ENCODE results near the gene JARID2. TPM values are rescaled to one million over a fixed set of nuclear protein-coding genes. Genes with fewer than 3 reads are reported as not detected.

Gene JARID2
- total and polyA plus RNA-seq, 10 of the 15 experiments (the other 5 are each of a cell fraction or from before 2014, with no cell fraction given): 4.2 to 21.6 (median 11.7) TPM

GRCh38 chr6:15276036-15276985 is 30.4 kb downstream of the JARID2 start (continued):
- TF ChIP-seq ZNF24 (IDR thresholded peaks at IDR 0.05): no peak
- TF ChIP-seq EGR1 (IDR thresholded peaks at IDR 0.05; ENCODE audit: borderline replicate concordance in 1 of 2, low read depth in 2 of 2, low read length in 2 of 2): no peak
- no peak for TF ChIP-seq ASH2L (IDR thresholded peaks at IDR 0.05; ENCODE audit: borderline replicate concordance, low read depth)
- TF ChIP-seq HSF1 (IDR thresholded peaks at IDR 0.05; ENCODE audit: low read depth, low read length): no peak

- H4K20me1 ChIP-seq (ENCODE audit: control insufficient read depth, insufficient read depth): peaks cover 6% of the 10 kb centered on the region; the same call in 1 of the 2 replicates
- intact Hi-C loops (cut with micrococcal nuclease; ENCODE audit: unreplicated experiment): no loop called here
- no peak overlapping the region for H3K27ac ChIP-seq (ENCODE audit: control insufficient read depth, insufficient read depth)
- no peak overlapping the region for H3K4me3 ChIP-seq
- H3K4me1 ChIP-seq (ENCODE audit: control insufficient read depth, insufficient read depth, low read length): peaks cover 53% of the 10 kb centered on the region
- WGBS (ENCODE audit: insufficient coverage, insufficient replicate concordance, low lambda C conversion rate, missing lambda C conversion rate): 78% methylated on average over 5 of the region's 5 CpGs
- no peaks in the 10 kb centered on the region for H3K9me3 ChIP-seq (replicated peaks; ENCODE audit: control insufficient read depth, insufficient read depth, low read length)
- TF ChIP-seq FOXK2 (IDR thresholded peaks at IDR 0.05) (no peak), SUZ12 (IDR thresholded peaks at IDR 0.05; ENCODE audit: unreplicated experiment) (no peak), BCLAF1 (IDR thresholded peaks at IDR 0.05) (no peak), NRF1 (conservative IDR thresholded peaks at IDR 0.05; ENCODE audit: low read depth, low read length) (no peak), ELK1 (IDR thresholded peaks at IDR 0.05; ENCODE audit: low read depth, low read length) (no peak), LARP7 (IDR thresholded peaks at IDR 0.05) (no peak), TCF12 (IDR thresholded peaks at IDR 0.05; ENCODE audit: low read depth, low read length) (no peak), HDAC2 (IDR thresholded peaks at IDR 0.05) (no peak), PAX5 (IDR thresholded peaks at IDR 0.05; ENCODE audit: borderline replicate concordance, low read depth, low read length) (no peak), NFYA (IDR thresholded peaks at IDR 0.05; ENCODE audit: borderline replicate concordance, low read depth, low read length) (no peak), RB1 (IDR thresholded peaks at IDR 0.05; ENCODE audit: borderline replicate concordance) (no peak)
- BruUV-seq (replicated peaks): no TSS peak
- H3K4me2 ChIP-seq (ENCODE audit: control insufficient read depth, insufficient read depth): peak overlapping the region; percentile 47; the same call in 1 of the 2 replicates
- ChIA-PET CTCF (interaction anchor here (0.7 to 1.9 kb wide), 6 partner anchors 9 to 110 kb away, joined by 3 to 10 read pairs (median 4); no protein-coding TSS in a partner anchor), POLR2A (interaction anchor here (0.8 to 3.1 kb wide), 6 partner anchors 9 to 24 kb away, joined by 3 to 17 read pairs (median 3); no protein-coding TSS in a partner anchor), SMC1A (ENCODE audit: uncharacterized antibody, unreplicated experiment) (interaction anchor here (0.5 to 8.5 kb wide), 7 partner anchors 10 to 675 kb away, joined by 3 to 89 read pairs (median 3); no protein-coding TSS in a partner anchor), RAD21 (ENCODE audit: unreplicated experiment) (interaction anchor here (0.8 to 5.7 kb wide), 3 partner anchors 12 to 57 kb away, joined by 3 to 49 read pairs (median 4); no protein-coding TSS in a partner anchor)
- DNase-seq (ENCODE audit: low read depth, low spot score) (no peak), ATAC-seq (peak; percentile 13; the same call in 1 of the 3 replicates), FAIRE-seq (no peak)
- in situ Hi-C loops (cut with MboI): no loop called here
- H3K36me3 ChIP-seq (ENCODE audit: control insufficient read depth in 2 of 2, insufficient read depth in 2 of 2, low read length in 1 of 2): no peaks in the 10 kb centered on the region; a peak in 2 of 4 replicates
- no peak overlapping the region for H2AFZ ChIP-seq (ENCODE audit: control insufficient read depth, low read depth, low read length)
- H3K79me2 ChIP-seq (ENCODE audit: control insufficient read depth, insufficient read depth, low read length): peaks cover 90% of the 10 kb centered on the region
- no peak overlapping the region; the same call in 1 of the 2 replicates for H3K9ac ChIP-seq (ENCODE audit: control insufficient read depth, insufficient read depth, low read length)
- H3K27me3 ChIP-seq (replicated peaks in 1 of 2; ENCODE audit: control insufficient read depth in 2 of 2, insufficient read depth in 2 of 2, low read length in 1 of 2): no peaks in the 10 kb centered on the region
These were observed 33.3 kb downstream of the JARID2 start for GRCh38 chr6:15279047-15279661.
